Gastrocnemius medialis (tissue), 4 donors: ENCODE results near the gene S100A7. TPM values are rescaled to one million over a fixed set of nuclear protein-coding genes. Genes with fewer than 3 reads are reported as not detected.

Source experiments
- ATAC-seq, 2 donors: fragments of 150-250 bp; one replicate each; pipeline ENCODE4 v1.9.1; 2016
- DNase-seq, 2 donors: peaks; one replicate each; pipeline ENCODE4 v3.0.0-alpha.2; 2019
- H3K27ac ChIP-seq, 4 donors: fragments of 200-600 bp; sonication (generic); 1 replicate in 1 of 4; 2 replicates in 3 of 4; pipeline ENCODE4 v1.5.1; 2016 to 2018; ENCODE audit warnings: mild to moderate bottlenecking in 2 of 4, moderate library complexity in 1 of 4
- H3K27me3 ChIP-seq, 3 donors: fragments of 200-600 bp; sonication (generic) in 2 of 3; 1 replicate in 1 of 3; 2 replicates in 2 of 3; pipeline versions ENCODE4 v1.5.1 to v1.6.0; 2016 to 2019; ENCODE audit warnings: mild to moderate bottlenecking in 1 of 3, moderate library complexity in 1 of 3
- H3K36me3 ChIP-seq, 2 donors: fragments of 200-600 bp; sonication (generic) in 1 of 2; one replicate each; pipeline ENCODE4 v1.5.1; 2017 to 2018
- H3K4me1 ChIP-seq, 2 donors: fragments of 200-600 bp; sonication (generic) in 1 of 2; one replicate each; pipeline ENCODE4 v1.5.1; 2016 to 2017; ENCODE audit warnings: mild to moderate bottlenecking in 2 of 2
- H3K4me3 ChIP-seq, 4 donors: fragments of 200-600 bp; sonication (generic) in 3 of 4; 1 replicate in 1 of 4; 2 replicates in 3 of 4; pipeline ENCODE4 v1.5.1; 2016 to 2019; ENCODE audit warnings: mild to moderate bottlenecking in 2 of 4
- H3K9me3 ChIP-seq, 3 donors: fragments of 200-600 bp; sonication (generic) in 2 of 3; 1 replicate in 1 of 3; 2 replicates in 2 of 3; pipeline ENCODE4 v1.5.1; 2016 to 2019
- CTCF ChIP-seq, 5 experiments: fragments of 450-650 bp in 3 of 5; fragments of 200-600 bp in 2 of 5; sonication (generic) in 2 of 5; IDR thresholded peaks in 4 of 5; conservative IDR thresholded peaks in 1 of 5; 1 replicate in 4 of 5; 2 replicates in 1 of 5; pipeline ENCODE4 v1.5.1; 2016 to 2019; ENCODE audit warnings: antibody characterized with exemption in 5 of 5, mild to moderate bottlenecking in 3 of 5, moderate library complexity in 3 of 5
- POLR2A ChIP-seq, 2 donors: fragments of 450-650 bp; IDR thresholded peaks; one replicate each; pipeline ENCODE4 v1.6.1; 2017; ENCODE audit warnings: antibody characterized with exemption in 2 of 2, mild to moderate bottlenecking in 2 of 2, moderate library complexity in 2 of 2
- in situ Hi-C, 4 donors: fragments of 200-750 bp; cut with MboI; loops; one replicate each; pipeline versions ENCODE4 v1.15.0 to v1.8.0; 2017; ENCODE audit warnings: low sequenced_read_pairs in 4 of 4
- intact Hi-C: fragments of 100-400 bp; cut with DNase I; formaldehyde crosslinking; loops from one replicate; pipeline ENCODE4 v1.15.1; 2023; ENCODE audit warnings: low total_unique reads
- total RNA-seq, 4 donors: library from RNA; depleted of rRNA; stranded (reverse); fragments of >200 nt; gene quantifications; one replicate each; pipeline versions ENCODE4 v1.1.0 to v1.2.3, GENCODE V29; 2016

S100A7 gene
- total RNA-seq, 4 donors from 2014 or later, result not detected

DNA sequence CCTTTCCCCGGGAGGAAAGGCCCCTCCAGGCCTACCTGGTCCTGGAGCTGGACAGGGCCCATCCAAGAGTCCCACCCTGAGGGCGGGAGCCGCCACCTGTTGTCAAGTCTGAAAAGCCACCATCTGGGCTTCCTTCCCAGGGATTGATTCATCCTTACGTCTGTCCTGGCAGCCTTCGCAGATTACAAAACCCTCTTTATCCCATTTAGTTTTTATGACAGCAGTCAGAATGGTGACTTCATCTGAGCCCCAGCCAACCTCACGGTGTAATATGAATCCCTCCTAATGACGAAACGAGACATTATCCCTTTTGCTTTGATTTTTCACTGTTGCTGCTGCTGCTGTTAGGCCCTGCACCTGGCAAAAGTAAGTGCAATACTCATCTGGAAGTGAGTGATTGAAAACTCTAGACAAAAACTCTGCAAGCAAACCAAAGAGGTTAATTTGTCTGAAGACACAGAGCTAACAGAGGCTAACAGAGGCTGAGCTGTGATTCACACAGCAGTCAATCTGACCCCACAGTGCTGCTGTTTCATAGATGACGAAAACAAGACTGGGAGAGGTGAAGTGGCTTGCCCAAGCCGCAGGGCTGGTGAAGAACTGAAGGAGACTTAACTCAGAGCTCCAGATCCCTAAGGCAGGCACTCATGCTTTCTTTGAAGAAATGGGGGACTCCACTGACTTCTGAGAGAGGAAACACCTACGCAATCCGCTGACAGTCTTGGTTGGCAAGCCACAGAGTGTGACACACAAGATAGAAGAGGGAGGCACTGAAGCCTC lies 30.0 kb upstream of the S100A7 start:
- no peak overlapping the region for H3K4me3 ChIP-seq

GRCh38 chr1:153488731-153489130 lies 28.3 kb upstream of the S100A7 start:
- DNase-seq (peak; percentile 69 to 72), ATAC-seq (peak; percentile 42 to 69)
- intact Hi-C loops, result loop anchor here (5.0 kb wide), 1 partner anchor 1369 kb away; no protein-coding TSS in a partner anchor
- Histone ChIP-seq H3K9me3 (no peaks in the 10 kb centered on the region), H3K36me3 (no peaks in the 10 kb centered on the region), H3K27me3 (no peaks in the 10 kb centered on the region), H3K27ac (peak overlapping the region; percentile 82 to 90 (median 86)), H3K4me1 (peaks cover 23 to 27% of the 10 kb centered on the region in 2 donors), H3K4me3 (no peak overlapping the region)
- TF ChIP-seq POLR2A (IDR thresholded peaks at IDR 0.05) (no peak), CTCF (IDR thresholded peaks at IDR 0.05 in 4 of 5, conservative IDR thresholded peaks at IDR 0.05 in 1 of 5) (no peak)
- in situ Hi-C loops, result no loop called here

More for the DNA sequence above, 30.0 kb upstream of the S100A7 start:
- H3K27me3 ChIP-seq, result no peaks in the 10 kb centered on the region
- peak overlapping the region; percentile 82 to 90 (median 86) for H3K27ac ChIP-seq
- TF ChIP-seq POLR2A (IDR thresholded peaks at IDR 0.05), result no peak
- TF ChIP-seq CTCF (IDR thresholded peaks at IDR 0.05 in 4 of 5, conservative IDR thresholded peaks at IDR 0.05 in 1 of 5), result no peak
- peak; percentile 92 to 96 for DNase-seq
- intact Hi-C loops, result loop anchor here (1.0 to 2.0 kb wide), 2 partner anchors 76 to 96 kb away; no protein-coding TSS in a partner anchor
- in situ Hi-C loops, result loop anchor here in 2 of 4 donors (5.0 to 10.0 kb wide), 2 partner anchors 136 to 138 kb away; partner anchors contain the start of gene S100A9 (in 1 of the 2)
- H3K36me3 ChIP-seq, result no peaks in the 10 kb centered on the region
- H3K4me1 ChIP-seq, result peaks cover 27 to 30% of the 10 kb centered on the region in 2 donors
- ATAC-seq, result peak; percentile 95 to 97
- no peaks in the 10 kb centered on the region for H3K9me3 ChIP-seq

DNA sequence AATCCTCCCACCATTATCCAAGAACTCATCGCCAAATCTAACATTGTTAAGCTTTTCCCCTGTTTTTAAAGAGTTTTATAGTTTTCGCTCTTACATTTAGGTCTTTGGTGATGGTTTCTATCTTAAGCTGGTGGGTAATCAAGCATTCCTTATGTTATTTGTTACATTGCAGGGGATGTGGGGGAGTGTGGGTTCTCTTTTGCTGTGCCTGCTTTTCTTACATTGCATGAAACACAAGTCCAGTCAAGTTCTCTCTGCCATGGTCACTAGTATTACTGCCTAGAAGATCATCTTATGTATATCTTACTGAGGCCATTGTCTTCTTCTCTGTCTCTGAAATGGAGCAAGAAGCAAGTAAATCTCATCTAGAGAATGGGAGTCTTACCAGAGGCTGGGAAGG lies 27.3 kb upstream of the S100A7 start:
- no peak for ATAC-seq
- Histone ChIP-seq H3K4me3 (no peak overlapping the region), H3K9me3 (no peaks in the 10 kb centered on the region), H3K4me1 (peaks cover 23 to 27% of the 10 kb centered on the region in 2 donors), H3K27me3 (no peaks in the 10 kb centered on the region), H3K36me3 (no peaks in the 10 kb centered on the region), H3K27ac (peak overlapping the region in 2 of 4 donors; percentile 87 to 90)
- intact Hi-C loops, result loop anchor here (5.0 kb wide), 1 partner anchor 1370 kb away; no protein-coding TSS in a partner anchor
- in situ Hi-C loops, result no loop called here
- no peak for DNase-seq
- TF ChIP-seq POLR2A (IDR thresholded peaks at IDR 0.05) (no peak), CTCF (IDR thresholded peaks at IDR 0.05 in 4 of 5, conservative IDR thresholded peaks at IDR 0.05 in 1 of 5) (no peak)

GRCh38 chr1:153485863-153486262 lies 25.4 kb upstream of the S100A7 start:
- TF ChIP-seq CTCF (IDR thresholded peaks at IDR 0.05 in 4 of 5, conservative IDR thresholded peaks at IDR 0.05 in 1 of 5) (no peak), POLR2A (IDR thresholded peaks at IDR 0.05) (no peak)
- ATAC-seq (no peak), DNase-seq (no peak)
- Histone ChIP-seq H3K4me3 (no peak overlapping the region), H3K4me1 (peaks cover 16 to 22% of the 10 kb centered on the region in 2 donors), H3K27ac (no peak overlapping the region), H3K27me3 (no peaks in the 10 kb centered on the region), H3K9me3 (no peaks in the 10 kb centered on the region), H3K36me3 (no peaks in the 10 kb centered on the region)
- intact Hi-C loops (loop anchor here (5.0 kb wide), 1 partner anchor 1371 kb away; no protein-coding TSS in a partner anchor), in situ Hi-C loops (no loop called here)
